ENCODE results near the gene KCTD11.

The KCTD11 gene

DNA sequence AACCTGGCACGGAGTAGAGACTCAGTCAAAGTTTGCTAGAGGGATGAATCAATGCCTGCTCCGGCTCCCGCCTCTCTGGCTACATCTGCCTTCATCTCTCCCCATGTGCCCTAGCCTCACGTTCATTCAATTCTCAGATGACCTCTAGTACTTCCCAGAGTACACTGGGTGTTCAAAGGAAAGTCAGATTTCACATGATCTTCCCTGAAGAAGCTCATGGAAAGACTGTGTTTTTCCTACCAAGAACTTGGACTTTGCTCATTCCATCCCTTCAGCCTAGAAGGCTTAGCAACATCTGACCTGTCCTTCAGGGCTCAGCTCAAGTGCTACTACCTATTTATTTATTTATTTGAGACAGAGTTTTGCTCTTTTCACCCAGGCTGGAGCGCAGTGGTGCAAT, 17.9 kb downstream of the KCTD11 start:
- in situ Hi-C loops (cut with MboI; ENCODE audit: low sequenced_read_pairs), result no loop called here

DNA sequence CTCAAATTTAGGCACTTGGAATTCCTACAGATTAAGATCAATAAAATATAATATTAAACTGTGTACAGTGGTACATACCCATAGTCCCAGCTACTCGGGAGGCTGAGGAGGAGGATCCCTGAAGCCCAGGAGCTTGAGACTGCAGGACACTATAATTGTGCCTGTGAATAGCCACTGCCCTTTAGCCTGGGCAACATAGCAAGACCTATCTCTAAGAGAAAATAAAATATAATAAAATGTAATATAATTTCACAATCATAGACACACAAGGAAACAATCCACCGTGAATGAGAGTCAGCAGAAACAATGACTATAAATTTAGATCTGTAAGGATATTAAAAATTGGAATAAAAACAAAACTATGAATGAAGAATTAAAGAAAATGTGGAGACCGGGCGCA, 18.9 kb downstream of the KCTD11 start:
- in situ Hi-C loops (cut with MboI; ENCODE audit: low sequenced_read_pairs), result no loop called here

- in situ Hi-C loops (cut with MboI; ENCODE audit: low sequenced_read_pairs), result no loop called here
Observed at GRCh38 chr17:7374353-7374752, 22.4 kb downstream of the KCTD11 start.

DNA sequence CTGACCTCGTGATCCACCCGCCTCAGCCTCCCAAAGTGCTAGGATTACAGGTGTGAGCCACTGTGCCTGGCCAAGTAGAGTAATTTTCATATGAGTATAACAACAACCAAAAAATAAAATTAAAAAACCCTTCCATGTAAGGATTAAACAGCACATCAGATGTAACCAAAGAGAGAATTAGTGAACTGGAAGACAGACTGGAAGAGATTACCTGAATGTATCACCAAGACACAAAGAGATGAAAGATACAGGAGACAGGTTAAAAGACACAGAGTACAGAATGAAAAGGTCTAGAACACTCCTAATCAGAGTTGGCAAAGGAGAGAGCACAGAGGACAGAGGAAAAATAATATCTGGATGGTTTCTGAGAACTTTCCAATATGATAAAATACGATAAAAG, 27.2 kb downstream of the KCTD11 start:
- in situ Hi-C loops (cut with MboI; ENCODE audit: low sequenced_read_pairs), result no loop called here

DNA sequence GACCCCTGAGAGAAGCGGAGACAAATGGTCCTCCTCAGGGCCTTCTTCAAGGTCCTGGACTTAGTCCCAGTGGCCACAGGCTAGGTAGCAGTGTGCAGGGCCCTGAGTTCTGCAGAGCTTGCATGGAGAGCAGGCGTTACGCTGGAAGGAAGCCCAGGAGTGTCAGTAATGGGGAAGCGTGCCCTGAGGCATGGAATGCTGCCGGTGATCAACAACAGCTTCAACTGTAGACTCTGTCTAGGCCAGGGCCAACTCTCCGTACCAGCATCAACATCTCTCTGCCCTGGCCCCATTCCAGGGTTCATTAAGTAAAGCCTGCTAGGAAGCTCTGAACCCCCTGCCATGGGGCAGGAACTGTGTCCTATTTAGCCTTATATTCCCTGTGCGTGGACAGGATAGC, 28.4 kb downstream of the KCTD11 start:
- in situ Hi-C loops (cut with MboI; ENCODE audit: low sequenced_read_pairs), result no loop called here

DNA sequence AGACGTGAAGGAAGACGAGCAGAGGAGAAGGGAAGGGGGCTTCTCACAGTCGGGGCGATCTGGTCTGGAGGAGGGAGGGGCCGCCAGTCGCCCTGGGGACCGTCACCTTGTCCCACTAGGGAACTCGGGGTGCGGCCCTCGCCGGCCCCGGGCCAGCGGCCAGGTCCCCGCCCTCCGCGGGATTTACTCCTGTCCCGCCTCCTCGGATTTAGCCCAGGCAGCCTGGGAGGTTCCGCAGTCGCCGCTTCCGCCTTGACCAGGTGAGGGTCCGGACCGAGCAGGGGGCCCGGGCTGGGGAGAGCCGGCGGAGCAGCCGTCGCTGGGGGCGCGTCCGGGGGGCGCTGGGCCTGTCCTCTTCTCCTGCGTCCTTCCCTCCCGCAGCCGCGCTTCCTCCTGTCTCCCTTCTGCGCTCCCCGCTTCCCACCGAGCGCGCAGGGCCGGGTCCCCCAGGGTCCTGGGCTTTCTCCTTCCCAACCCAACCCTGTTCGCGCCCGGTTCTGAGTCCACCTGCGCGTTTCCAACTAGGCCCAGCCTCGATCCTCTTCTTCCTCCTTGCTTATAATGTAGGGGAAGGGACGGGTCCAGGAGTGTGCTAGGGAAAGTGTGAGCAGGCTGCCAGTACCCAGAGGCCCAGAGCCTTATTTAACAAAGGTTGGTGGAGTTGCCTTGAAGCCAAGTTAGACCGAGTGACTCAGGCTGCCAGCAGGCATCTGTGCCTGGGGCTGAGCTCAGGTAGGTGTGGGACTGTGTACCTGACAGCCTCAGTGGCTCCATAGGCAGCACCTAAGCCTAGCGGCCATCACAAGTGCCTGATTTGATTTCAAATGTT, 29.1 kb downstream of the KCTD11 start, which contains the start of gene TNK1:
Gene TNK1 (plus strand): TSS at position 235 of the 829 bp plus-strand sequence. CDS start 1,838 bp downstream, outside the sequence.
- in situ Hi-C loops (cut with MboI; ENCODE audit: low sequenced_read_pairs), result no loop called here

- in situ Hi-C loops (cut with MboI; ENCODE audit: low sequenced_read_pairs), result no loop called here
Observed at GRCh38 chr17:7382901-7383300, 30.9 kb downstream of the KCTD11 start.

DNA sequence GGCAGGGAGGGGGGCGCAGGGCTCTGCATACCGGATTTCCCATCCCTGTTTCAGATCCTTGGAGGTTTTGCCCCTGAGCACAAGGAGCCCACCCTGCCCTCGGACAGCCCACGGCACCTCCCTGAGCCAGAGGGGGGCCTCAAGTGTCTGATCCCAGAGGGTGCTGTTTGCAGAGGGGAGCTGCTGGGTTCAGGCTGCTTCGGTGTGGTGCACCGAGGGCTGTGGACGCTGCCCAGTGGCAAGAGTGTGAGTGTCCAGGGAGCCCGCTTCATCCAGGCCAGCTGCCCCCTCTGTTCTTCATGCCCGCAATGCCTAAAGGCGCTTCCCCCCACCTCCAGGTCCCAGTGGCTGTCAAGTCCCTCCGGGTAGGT, 31.4 kb downstream of the KCTD11 start:
- in situ Hi-C loops (cut with MboI; ENCODE audit: low sequenced_read_pairs), result no loop called here

- in situ Hi-C loops (cut with MboI; ENCODE audit: low sequenced_read_pairs), result no loop called here
Observed at GRCh38 chr17:7383742-7384488, 32.0 kb downstream of the KCTD11 start.

DNA sequence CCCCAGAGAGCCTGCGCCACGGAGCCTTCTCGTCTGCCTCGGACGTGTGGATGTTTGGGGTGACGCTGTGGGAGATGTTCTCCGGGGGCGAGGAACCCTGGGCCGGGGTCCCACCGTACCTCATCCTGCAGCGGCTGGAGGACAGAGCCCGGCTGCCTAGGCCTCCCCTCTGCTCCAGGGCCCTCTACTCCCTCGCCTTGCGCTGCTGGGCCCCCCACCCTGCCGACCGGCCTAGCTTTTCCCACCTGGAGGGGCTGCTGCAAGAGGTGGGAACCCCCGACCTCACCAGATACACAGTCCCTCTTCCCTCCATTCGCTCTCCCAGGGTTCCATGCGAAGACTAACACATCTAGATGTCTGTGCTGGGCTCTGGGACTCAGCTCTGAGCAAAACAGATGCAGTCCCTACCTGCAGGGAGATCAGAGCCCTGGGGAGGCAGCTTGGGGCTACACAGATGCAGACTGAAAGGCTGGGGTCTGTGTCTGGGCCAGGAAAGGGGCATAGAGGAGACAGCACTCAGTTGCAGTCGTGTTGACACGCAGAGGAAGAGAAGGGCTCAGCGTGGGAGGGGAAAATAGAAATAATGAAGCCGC, 32.6 kb downstream of the KCTD11 start:
- in situ Hi-C loops (cut with MboI; ENCODE audit: low sequenced_read_pairs), result no loop called here

DNA sequence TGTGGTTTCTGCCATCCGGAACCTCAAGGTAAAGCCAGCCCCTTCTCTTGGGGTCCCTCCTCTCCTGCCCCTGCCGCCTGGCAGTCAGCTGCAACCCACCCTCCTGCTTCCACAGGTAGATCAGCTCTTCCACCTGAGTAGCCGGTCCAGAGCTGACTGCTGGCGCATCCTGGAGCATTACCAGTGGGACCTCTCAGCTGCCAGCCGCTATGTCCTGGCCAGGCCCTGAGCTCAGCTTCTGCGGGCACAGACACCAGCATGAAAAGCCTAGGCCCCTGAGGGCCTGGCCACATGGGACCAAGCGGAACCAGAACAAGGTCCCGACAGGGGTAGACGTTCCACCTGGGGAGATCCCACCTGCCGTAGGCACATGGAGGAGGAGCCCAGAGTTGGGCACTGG, 36.9 kb downstream of the KCTD11 start:
- in situ Hi-C loops (cut with MboI; ENCODE audit: low sequenced_read_pairs), result no loop called here

DNA sequence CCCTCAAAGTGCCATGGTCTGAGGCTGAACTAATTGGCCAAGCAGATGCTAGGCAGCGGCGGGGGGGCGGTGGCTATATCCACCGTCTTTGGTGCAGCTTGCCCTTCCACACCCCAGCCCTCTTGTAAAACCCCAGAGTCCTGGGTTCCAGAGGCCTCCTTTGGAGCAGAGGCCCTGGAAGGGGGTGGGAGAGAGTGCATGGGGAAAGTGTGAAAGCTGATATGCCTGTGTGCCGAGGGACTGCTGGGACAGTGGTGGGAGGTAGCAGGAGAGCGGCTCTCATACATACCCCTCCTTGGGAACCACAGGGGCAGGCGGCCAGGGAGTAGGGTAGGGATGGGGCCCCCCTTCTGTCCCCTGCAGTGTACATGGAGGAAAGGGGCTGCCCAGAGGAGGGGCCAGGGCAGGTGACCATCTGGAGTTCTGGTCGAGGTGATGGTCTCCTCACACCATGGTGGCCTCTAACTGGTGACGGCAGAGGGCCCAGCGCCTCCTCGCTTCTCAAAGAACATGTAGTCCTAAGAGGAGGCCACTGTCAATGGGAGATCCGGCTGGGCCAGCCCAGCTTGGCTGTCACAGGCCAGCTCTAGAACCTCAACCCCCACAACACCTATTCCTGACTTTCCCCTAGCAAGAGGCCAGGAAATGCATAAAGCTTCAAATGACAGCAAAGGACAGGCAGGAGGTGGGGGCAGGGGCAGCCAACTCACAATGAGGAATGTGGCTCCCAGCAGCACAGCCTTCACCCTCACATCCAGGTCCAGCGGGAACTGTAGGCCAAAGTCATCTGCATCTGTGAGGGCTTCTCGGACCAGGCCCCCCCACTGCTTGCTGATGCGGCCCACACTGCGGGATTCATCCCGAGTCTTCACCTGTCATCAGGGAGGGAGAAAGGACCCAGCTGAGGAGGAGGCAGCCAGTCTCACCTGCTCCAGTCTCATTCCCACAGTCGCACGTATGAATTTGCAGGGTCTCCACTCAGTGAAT, 38.3 kb downstream of the KCTD11 start:
- in situ Hi-C loops (cut with MboI; ENCODE audit: low sequenced_read_pairs), result no loop called here

- in situ Hi-C loops (cut with MboI; ENCODE audit: low sequenced_read_pairs), result no loop called here
Observed at GRCh38 chr17:7391307-7391706, 39.3 kb downstream of the KCTD11 start.

GRCh38 chr17:7392696-7393612, 41.0 kb downstream of the KCTD11 start:
- in situ Hi-C loops (cut with MboI; ENCODE audit: low sequenced_read_pairs), result no loop called here

- in situ Hi-C loops (cut with MboI; ENCODE audit: low sequenced_read_pairs), result no loop called here
Observed at GRCh38 chr17:7393613-7394451, 41.9 kb downstream of the KCTD11 start.

DNA sequence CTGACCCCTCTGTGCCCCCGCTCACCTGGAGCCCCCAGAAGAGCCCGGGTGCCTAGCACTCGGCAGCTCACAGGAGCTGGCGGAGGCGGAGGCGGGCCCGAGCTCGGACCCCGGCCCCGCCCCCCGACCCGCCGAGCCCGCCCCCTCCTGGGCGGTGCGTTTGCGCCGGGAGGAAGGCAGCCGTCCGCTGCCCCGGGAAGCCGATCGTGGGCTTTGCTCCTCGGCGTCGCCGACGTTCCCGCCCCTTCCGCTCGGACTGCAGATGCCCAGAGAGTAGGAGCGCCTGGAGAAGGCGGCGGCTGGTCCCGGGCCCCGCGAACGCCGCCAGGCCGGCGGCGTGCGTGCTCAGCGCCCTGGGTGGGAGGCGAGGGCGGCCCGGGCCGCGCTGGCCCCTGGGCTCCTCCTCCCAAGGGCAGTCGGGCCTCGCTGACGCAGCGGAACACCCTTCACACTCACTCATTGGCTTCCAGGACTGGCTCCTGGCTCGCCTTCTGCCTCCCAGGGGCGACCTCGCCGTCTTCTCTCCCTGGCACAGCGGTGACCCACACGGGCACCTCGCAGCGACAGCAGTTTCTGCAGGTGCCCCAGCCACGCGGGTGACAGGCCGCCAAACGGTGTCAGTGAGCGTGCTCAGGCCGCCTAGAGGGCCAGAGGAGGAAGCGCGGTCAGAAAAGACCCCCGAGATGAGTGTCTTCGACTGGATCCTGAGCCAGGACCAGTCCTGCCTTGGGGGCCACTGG, 42.7 kb downstream of the KCTD11 start, which contains the start of gene PLSCR3:
Gene PLSCR3 (minus strand): TSS at position 74 of the 740 bp plus-strand sequence. CDS start 415 bp downstream, outside the sequence.
- in situ Hi-C loops (cut with MboI; ENCODE audit: low sequenced_read_pairs), result no loop called here

DNA sequence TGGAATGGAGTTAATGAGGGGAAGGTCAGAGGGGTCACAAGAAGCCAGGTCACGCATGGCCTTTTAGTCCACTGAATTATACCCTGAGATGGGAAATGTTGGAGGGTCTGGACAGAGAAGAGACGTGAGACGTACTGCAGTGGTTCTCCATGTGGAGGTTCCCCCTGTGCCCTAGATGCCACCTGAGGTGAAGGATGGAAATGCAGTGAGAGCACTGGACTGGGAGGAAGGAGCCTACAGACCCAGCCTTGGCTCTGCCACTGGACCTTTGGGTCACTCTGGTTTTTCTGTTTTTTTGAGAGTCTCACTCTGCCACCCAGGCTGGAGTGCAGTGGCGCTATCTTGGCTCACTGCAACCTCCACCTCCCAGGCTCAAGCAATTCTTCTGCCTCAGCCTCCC, 44.2 kb downstream of the KCTD11 start:
- in situ Hi-C loops (cut with MboI; ENCODE audit: low sequenced_read_pairs), result no loop called here

- in situ Hi-C loops (cut with MboI; ENCODE audit: low sequenced_read_pairs), result no loop called here
Observed at GRCh38 chr17:7398612-7399011, 46.6 kb downstream of the KCTD11 start.

Measured in hTERT RPE-1 (cell line).